H1 (cell line): Measurements from ENCODE around the gene SPINK5. TPM values are rescaled to one million over a fixed set of nuclear protein-coding genes. Genes with fewer than 3 reads are reported as not detected.

Source experiments
- CHD7 ChIP-seq: fragments of 300-600 bp; sonication (generic); IDR thresholded peaks from 2 replicates; pipeline ENCODE4 v1.7.1; 2012; ENCODE audit warnings: low read length, moderate library complexity, mild to moderate bottlenecking, inconsistent platforms; ENCODE audit not compliant: insufficient replicate concordance
- EGR1 ChIP-seq: IDR thresholded peaks from 2 replicates; pipeline ENCODE4 v1.6.1; 2011; ENCODE audit warnings: low read depth, low read length, borderline replicate concordance
- NANOG ChIP-seq: IDR thresholded peaks from 2 replicates; pipeline ENCODE4 v1.6.1; 2011; ENCODE audit warnings: low read length, low read depth, mild to moderate bottlenecking, inconsistent platforms; ENCODE audit not compliant: insufficient read depth, poor library complexity, severe bottlenecking
- RFX5 ChIP-seq: IDR thresholded peaks from 2 replicates; pipeline ENCODE4 v1.6.1; 2011; ENCODE audit warnings: low read depth, low read length, improper control_type of control experiment, borderline replicate concordance
- polyA plus RNA-seq, 7 experiments: library from polyadenylated mRNA; depleted of rRNA in 3 of 7; stranded (reverse) in 5 of 7; unstranded in 2 of 7; fragments of >200 nt in 5 of 7; fragments of 200-250 nt in 2 of 7; gene quantifications; 1 replicate in 5 of 7; 2 replicates in 1 of 7; 4 replicates in 1 of 7; pipeline versions ENCODE4 v1.2.1 to v1.2.3, GENCODE V29; 2011 to 2013; ENCODE audit warnings: missing spikeins in 2 of 7, mixed read lengths in 2 of 7
- total RNA-seq: library from RNA; stranded (reverse); fragmentation: NEBNext Ultra II Directional; extraction: Animal tissue kit (Norgen Biotek cat#: 25700); gene quantifications from 2 replicates; pipeline ENCODE4 v1.2.1, GENCODE V29; 2021

Gene SPINK5
- total and polyA plus RNA-seq, 2 of the 8 experiments (the other 6 are each of a cell fraction or from before 2014, with no cell fraction given): 1.4 to 2.2 TPM

- TF ChIP-seq CHD7 (no peak), RFX5 (no peak), NANOG (no peak), EGR1 (no peak)
These were observed 21.5 kb downstream of the SPINK5 start (continued) for GRCh38 chr5:148085310-148085709.
